Astrocyte of the spinal cord (primary cell): ENCODE measurements around the gene DOCK4.

ENCODE experiments used
- DNase-seq: peaks from one replicate; pipeline ENCODE4 v3.0.0; 2011; ENCODE audit warnings: low read depth, low spot score
- H3K4me3 ChIP-seq: 2 replicates; pipeline ENCODE4 v1.5.1; 2011; ENCODE audit warnings: low read depth, mild to moderate bottlenecking, low read length, moderate library complexity
- in situ Hi-C: cut with HindIII; loops from 2 replicates; pipeline ENCODE4 v1.10.0; 2017; ENCODE audit warnings: low sequenced_read_pairs
- TF ChIP-seq, protein P1 (sequence below): IDR thresholded peaks from 2 replicates; pipeline ENCODE4 v1.5.1; 2012; ENCODE audit warnings: low read depth, mild to moderate bottlenecking, low read length, inconsistent platforms

The DOCK4 gene

DNA sequence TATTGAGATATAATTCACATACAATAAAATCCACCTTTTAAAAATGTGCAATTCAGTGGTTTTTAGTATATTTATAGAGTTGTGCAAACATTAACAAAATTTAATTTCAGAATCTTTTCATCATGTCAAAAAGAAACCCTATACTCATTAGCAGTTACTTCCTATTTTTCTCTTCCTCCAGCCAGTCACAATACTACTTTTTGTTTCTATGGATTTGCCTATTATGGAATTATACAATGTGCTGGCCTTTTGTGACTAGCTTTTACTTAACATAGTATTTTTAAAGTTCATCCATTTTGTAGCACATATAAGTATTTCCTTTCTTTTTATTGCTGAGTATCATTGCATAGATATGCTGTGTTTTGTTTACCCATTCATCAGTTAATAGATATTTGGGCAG, 444.0 kb downstream of the DOCK4 start:
- TF ChIP-seq, protein P1, sequence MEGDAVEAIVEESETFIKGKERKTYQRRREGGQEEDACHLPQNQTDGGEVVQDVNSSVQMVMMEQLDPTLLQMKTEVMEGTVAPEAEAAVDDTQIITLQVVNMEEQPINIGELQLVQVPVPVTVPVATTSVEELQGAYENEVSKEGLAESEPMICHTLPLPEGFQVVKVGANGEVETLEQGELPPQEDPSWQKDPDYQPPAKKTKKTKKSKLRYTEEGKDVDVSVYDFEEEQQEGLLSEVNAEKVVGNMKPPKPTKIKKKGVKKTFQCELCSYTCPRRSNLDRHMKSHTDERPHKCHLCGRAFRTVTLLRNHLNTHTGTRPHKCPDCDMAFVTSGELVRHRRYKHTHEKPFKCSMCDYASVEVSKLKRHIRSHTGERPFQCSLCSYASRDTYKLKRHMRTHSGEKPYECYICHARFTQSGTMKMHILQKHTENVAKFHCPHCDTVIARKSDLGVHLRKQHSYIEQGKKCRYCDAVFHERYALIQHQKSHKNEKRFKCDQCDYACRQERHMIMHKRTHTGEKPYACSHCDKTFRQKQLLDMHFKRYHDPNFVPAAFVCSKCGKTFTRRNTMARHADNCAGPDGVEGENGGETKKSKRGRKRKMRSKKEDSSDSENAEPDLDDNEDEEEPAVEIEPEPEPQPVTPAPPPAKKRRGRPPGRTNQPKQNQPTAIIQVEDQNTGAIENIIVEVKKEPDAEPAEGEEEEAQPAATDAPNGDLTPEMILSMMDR: no peak
- no peak for DNase-seq
- in situ Hi-C loops: loop anchor here (25.0 kb wide), 1 partner anchor 650 kb away; no protein-coding TSS in a partner anchor
- H3K4me3 ChIP-seq: no peak overlapping the region

GRCh38 chr7:111760043-111760442, 446.2 kb downstream of the DOCK4 start:
- no peak overlapping the region for H3K4me3 ChIP-seq
- in situ Hi-C loops: loop anchor here (25.0 kb wide), 1 partner anchor 652 kb away; no protein-coding TSS in a partner anchor

DNA sequence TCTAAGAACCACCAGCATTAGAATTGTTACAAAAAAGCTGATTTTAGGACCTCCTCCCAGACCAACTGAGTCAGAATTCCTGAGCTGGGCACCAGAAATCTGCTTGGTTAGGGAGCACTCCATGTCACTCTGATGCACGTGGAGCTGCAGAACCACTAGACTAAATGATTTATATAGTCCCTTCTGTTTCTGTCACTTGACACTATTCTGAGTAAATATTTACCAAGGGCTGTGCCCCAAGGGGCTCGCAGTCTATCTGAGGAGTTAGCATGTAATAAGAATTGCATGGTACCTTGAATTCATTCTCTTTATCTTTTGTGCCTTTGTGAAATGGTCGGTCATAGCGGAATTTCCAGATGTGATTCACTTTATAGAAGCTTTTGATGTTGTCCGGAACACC, 447.9 kb downstream of the DOCK4 start:
- no peak for DNase-seq
- in situ Hi-C loops: loop anchor here (25.0 kb wide), 1 partner anchor 654 kb away; no protein-coding TSS in a partner anchor
- TF ChIP-seq, protein P1: no peak
- H3K4me3 ChIP-seq: no peak overlapping the region

More at GRCh38 chr7:111760043-111760442, 446.2 kb downstream of the DOCK4 start:
- DNase-seq: no peak
- TF ChIP-seq, protein P1: no peak

GRCh38 chr7:111756687-111757178, 449.5 kb downstream of the DOCK4 start:
- H3K4me3 ChIP-seq: no peak overlapping the region
- DNase-seq: peak; percentile 46
- TF ChIP-seq, protein P1: no peak
- in situ Hi-C loops: loop anchor here (25.0 kb wide), 1 partner anchor 656 kb away; no protein-coding TSS in a partner anchor

DNA sequence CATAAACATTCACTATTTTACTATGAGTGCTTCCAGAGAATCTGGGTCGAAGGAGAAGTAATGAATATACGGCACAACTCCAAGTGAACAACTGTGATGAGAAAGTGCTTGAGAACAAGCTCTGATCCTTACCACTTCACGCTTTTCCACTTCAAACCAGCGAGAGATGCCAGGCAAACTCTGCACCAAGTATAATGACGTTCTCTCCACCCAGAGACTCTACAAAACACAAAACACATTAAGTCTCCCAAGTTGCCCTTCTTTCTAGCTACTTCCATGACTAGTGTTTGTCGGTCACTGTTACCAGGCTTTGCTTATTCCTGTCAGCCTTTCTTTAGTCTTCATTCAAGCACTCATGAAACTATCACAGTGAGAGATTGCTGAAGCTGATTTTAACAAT, 450.8 kb downstream of the DOCK4 start:
- in situ Hi-C loops: loop anchor here (25.0 kb wide), 1 partner anchor 657 kb away; no protein-coding TSS in a partner anchor
- TF ChIP-seq, protein P1: no peak
- DNase-seq: no peak

DNA sequence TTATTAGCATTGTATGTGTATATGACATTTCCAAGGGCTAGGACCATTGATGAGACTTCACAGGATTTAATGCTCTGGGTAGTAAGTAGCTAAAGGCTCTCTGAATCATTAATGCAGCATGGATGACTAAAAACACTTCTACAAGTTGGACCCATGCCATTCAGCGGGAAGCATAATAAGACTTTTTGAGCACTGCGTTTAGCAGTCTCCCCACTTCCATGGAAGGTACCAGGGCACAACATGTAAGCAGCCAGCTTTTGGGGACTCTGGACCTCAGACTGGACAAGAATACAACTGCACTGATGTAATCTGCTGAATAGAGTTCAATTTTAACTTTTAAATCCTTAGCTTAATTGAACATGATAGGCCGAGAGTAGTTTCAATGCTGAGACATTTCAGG, 452.2 kb downstream of the DOCK4 start:
- no peak overlapping the region for H3K4me3 ChIP-seq
- DNase-seq: peak; percentile 44
- TF ChIP-seq, protein P1: no peak
- in situ Hi-C loops: loop anchor here (25.0 kb wide), 1 partner anchor 658 kb away; no protein-coding TSS in a partner anchor

More for the DNA sequence above, 450.8 kb downstream of the DOCK4 start:
- no peak overlapping the region for H3K4me3 ChIP-seq
